ENCODE data around the gene ABCC3. TPM values are rescaled to one million over a fixed set of nuclear protein-coding genes. Genes with fewer than 3 reads are reported as not detected.
"Not testable (repeated sequence)": the region's sequence is repeated elsewhere in the genome, so short reads cannot be mapped to it uniquely, and the experiment has no call there.

Gene ABCC3
- total RNA-seq, 1 experiment from 2014 or later = 93.3 TPM

DNA sequence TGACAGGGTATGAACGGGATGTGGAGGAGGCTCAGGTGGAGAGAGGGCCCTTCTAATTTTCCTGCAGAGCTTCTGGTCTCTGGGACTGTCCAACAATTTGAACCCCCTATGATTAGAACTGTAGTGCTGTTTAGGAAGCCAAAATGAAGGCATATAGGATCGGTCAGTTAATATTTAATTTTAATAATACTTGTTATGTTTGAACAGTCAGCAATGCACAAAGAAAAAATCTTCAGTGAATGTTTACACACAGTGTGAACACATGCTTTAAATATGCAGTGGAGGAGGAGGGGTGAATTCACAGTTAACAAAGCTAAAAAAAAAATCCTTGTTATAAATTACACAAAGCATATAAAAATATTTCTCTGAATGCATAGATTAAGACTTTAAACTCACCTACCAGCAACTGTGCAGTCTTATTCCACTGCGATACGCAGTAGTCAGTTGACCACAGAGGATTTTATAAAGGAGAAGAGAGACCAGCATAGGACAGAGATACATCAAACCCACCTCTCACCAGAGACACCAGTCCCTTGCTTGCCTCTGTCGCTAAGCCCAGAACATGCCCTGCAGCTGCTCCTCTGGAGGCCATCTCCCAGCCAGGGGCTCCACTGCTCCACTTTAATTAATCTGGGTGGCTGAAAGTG is 58.5 kb downstream of the ABCC3 start:
- no peak for DNase-seq (ENCODE audit: extremely low read depth, low read depth)

DNA sequence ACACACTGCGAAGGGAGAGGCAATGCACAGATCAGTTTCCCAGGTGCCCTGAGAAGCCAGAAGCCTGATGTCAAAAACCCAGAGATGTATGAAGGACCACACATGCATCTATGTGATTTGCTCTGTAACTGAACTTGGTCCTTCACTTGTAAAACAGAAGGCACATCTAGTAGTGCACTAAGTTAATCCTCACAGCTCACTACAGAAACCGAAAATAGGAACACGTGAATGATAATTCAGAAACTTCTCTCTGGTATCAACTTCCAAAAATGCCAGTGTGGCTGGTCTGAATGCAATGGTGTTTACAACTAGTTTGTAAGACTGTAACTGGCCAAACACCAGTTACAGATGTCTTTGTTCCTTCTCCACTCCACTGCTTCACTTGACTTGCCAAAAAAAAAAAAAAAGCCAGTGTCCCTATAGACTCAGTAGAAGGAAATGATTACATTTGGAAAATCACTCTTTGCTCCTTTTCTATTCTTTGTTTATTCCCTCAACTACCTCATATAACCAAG is 61.7 kb downstream of the ABCC3 start:
- DNase-seq (ENCODE audit: extremely low read depth, low read depth) = no peak

DNA sequence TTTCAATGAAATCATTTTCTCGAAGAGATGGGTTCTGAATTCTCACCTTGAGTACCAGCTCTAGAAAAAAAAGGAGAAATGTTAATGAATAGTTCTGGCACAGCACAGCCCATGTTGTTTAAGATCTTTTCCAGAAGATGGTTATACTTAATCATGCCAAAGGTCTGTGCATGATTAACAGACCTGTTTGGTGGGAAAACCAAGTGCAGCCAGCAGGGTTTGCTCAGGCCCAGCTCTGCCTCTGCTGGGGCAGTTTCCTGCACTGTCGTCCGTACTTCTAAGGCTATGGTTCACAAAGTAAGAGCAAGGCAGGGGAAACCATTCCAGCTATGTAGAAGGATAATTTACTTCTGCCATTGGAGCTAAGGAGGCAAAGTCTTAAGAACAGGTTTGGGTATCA is 62.4 kb downstream of the ABCC3 start:
- DNase-seq (ENCODE audit: extremely low read depth, low read depth) = no peak

DNA sequence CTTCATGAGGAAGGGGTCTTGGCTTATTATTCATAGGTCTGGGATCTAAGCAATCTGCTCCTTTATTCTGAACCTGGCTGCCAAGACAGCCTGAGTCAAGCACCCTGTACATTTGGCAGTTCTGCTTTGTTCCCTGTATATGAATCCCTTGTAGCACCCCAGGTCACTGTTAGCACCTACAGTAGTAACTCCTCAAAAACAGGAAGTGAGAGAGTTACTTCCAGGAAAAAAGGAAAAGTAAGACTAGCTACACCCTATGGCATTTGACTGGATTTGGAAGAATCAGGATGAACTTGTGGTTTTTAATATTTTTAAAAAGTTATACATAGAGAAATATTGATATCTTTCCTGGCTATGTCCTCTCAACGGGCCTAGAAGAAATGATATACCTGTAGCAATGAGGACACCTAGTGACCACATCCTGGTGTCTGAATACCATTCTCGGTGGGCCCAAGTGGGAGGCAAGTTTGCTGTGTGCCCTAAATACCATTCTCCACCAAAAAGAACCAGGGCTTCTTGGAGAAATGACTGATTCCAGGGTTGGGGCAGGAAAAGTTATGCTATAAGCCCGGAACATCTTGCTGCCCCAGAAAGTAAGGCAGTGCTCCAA is 63.1 kb downstream of the ABCC3 start:
- no peak for DNase-seq (ENCODE audit: extremely low read depth, low read depth)

DNA sequence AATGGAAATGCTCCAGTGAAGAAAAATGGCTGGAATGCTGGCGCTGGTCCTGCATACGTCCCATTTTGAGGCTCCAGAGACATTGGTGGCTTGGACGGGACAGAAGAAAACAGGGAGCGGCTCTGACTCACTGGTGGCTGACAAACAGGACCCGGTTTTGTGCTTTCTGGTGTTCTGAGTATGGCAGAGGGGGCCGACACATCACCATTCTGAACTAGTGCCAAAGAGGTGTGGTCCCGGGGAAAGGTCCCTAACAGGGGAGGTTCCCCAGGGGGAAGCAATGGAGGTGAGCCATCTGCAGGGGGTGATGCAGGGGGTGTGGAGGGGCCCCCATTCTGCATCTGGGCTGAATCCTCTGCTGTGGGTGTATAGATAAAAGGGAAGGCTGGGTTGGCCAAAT is 64.7 kb downstream of the ABCC3 start:
- no peak for DNase-seq (ENCODE audit: extremely low read depth, low read depth)

DNA sequence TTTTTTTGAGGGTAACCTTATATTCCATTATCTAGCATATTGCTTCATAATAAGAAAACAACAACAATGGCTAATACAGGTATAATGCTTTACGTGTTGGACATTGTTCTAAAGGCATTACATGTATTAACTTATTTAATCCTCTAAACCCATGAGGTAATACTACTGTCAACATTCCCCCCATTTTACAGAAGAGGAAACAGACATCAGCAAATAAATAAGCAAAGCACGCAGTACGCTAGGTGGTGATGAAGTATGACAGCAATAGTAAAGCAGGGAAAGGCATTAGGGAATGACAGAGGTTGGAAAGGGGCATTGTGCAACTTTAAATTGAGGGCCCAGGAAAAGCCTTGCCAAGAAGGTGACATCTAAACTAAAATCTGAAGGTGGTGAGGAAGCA is 68.5 kb downstream of the ABCC3 start:
- DNase-seq (ENCODE audit: extremely low read depth, low read depth) = no peak

DNA sequence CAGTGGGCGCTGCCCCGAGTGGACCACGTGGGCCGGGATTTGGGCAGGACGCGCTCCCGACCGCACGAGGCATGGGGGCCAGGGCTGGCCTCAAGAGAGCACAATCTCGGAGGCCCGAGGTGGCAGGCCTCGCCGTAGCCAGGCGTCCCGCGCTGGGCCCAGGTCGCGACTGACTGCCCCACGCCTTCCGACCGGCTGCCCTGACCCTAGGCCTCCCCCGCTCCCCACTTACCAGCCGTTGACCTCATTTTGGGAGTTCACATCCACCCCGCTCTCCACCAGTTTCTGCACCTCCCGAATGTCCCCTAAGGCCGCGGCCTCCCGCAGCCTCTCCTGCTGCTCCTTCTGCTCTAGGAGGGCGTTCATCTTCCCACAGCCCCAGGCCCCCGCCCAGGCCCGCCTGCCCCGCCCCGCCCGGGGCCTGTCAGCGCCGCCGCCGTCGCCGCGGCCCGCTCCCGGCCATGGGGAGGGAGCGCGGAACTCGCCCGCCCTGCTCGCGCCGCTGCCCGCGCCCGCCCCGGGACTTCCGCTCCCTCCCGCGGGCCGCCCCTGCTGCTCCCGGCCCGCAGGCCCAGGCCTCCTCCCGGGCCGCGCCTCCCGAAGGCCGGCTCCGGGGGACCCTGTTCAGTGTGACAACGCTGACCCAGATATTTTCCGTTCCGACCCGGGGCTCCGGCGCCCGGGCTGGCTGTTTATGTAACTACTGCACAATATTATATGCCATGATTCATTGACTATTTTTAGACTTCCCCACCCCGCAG is 72.8 kb downstream of the ABCC3 start, which contains the start of gene ANKRD40:
TSS of gene ANKRD40 (minus strand) at position 626 of the 761 bp plus-strand sequence. CDS start at position 366, 260 bp downstream.
- peak; percentile 89 for DNase-seq (ENCODE audit: extremely low read depth, low read depth)

DNA sequence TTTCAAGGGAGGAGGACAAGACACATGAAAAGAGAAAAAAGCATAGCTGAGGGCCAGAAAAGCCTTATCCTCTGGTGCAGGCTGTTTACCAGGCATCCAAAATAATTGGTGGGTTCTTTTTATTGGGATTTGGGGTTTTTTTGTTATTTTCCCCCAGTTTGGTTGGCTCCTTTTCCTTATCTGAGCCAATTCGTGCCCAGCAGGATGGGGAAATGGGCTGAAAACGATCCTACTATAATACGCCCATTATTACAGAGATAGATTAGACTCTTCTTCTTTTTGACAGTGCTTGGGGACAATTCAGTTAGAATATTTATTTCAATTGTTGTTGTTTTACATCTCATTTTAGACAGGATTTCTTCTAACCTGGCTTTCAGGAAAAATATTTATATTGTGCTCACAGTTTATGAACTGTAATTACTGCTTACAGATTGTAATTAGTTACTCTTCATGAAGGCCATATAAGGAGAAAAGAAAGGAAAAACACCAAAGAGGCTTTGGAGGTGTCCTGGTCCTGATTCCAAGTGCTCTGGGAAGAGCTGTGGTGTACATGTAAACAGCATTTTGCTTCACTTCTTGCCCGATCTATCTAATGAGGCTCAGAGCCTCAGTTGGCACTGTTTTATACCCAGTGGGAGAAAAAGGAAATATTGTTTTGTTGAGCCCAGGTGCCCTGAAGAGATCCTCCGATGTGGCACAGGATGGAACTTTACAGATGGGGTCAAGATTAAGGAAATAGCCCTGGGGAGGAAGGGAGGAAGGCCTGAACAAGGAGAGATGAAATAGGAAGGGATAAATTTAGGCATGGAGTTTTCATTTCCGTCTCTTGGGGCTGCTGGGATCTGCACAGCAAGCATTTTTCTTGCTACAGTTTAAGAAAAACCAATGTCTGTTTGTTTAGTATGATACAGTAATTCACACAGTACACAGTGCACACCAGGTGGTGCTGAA is 73.6 kb downstream of the ABCC3 start:
- DNase-seq (ENCODE audit: extremely low read depth, low read depth) = no peak

DNA sequence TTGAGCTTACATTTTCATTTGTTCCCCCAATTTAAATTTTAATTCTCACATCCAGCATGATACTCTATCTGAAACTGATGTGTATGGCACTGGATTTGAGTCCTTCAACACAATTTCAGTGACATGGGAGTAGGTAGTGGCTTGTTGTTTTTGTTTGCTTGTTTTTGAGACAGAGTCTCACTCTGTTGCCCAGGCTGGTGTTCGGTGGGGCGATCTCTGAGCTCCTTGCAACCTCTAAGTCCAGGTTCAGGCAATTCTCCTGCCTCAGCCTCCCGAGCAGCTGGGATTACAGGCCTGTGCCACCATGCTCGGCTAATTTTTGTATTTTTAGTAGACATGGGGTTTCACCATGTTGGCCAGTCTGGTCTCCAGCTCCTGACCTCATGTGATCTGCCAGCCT is 74.4 kb downstream of the ABCC3 start:
- not testable (repeated sequence) for DNase-seq (ENCODE audit: extremely low read depth, low read depth)

DNA sequence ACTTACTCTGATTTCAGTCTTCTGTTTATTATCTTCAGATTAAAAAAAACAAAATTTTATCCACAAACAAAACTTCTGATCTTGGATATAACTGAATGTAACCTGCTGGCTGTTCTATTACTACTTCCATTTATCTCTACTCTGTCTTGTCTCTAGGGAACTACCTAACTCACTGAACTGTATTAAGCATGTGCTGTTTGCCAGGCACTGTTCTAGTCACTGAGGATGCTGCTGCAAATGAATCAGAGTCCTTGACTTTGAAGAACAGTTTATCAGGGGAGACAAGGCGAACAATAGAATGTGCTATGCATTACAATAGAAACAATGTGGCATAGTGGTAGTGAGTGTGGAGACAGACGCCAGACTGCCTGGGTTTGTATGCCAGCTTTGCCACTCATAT is 75.3 kb downstream of the ABCC3 start:
- no peak for DNase-seq (ENCODE audit: extremely low read depth, low read depth)

DNA sequence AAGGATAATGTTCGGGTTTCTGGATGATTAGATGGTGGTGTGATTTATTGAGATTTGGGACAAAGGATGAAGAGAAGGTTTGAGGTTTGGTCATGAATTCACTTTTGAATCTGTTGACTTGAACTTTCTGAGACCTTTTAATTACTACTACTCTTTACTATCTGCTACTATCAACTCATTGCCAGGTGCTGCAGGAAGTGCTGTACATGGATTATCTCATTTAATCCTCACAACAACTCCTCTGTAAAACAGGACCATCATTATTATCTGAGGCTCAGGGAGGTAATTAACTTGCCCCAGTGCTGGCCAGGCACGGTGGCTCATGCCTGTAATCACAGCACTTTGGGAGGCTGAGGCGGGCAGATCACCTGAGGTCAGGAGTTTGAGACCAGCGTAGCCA is 76.0 kb downstream of the ABCC3 start:
- DNase-seq (ENCODE audit: extremely low read depth, low read depth) = no peak

DNA sequence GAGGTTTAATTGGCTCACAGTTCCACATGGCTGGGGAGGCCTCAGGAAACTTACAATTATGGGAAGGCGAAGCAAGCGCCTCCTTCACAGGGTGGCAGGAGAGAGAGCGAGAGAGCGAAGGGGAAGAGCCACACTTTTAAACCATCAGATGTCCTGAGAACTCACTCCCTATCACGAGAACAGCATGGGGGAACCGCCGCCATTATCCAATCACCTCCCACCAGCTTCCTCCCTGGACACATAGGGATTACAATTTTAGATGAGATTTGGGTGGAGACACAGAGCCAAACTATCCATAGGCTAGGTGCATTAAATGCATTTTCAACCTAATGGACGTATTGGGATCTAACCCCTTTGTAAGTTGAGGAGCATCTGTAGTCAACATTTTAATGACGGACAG is 78.0 kb downstream of the ABCC3 start:
- DNase-seq (ENCODE audit: extremely low read depth, low read depth) = no peak

DNA sequence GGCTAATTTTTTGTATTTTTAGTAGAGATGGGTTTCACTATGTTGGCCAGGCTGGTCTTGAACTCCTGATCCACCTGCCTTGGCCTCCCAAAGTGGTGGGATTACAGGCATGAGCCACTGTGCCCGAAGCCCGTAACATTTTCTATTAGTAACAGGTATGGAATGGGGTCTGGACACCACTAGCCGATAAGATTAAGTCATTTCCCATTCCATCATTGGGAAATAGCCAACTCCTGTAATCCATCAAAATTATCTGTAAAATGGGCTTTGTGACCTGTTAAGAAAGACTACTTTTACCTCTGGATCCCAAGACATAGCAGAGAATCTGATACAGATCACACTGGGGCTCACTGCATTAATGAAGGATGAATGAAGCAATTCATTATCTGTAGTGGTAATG is 80.8 kb downstream of the ABCC3 start:
- DNase-seq (ENCODE audit: extremely low read depth, low read depth) = no peak

DNA sequence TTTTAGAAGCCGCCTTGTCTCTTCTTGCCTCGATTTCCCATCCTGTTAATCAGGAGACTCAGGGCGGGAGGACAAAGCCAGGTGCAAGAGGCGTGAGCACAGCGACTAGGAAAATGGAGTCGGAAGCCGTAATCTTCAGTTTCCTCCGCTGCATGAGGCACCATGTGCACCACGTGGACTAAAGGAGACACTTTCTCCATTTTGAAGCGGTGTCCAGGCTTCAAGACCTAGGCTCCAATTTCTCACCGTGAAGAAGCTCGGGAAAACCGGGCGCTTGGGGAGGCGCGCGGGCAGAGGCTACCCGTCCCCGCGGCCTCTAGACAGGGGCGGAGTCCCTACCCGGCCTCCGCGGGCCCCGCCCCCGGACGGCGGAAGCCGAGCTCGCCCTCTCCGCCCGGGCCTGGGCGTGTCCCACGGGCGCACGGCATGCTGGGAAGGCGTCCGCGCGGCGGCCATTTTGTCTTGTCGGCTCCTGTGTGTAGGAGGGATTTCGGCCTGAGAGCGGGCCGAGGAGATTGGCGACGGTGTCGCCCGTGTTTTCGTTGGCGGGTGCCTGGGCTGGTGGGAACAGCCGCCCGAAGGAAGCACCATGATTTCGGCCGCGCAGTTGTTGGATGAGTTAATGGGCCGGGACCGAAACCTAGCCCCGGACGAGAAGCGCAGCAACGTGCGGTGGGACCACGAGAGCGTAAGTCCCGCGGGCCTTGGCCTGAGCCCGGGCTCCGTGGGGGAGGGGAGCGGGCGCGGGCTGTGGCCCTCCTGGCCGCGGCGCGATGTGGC is 84.7 kb downstream of the ABCC3 start, which contains the start of gene LUC7L3:
TSS of gene LUC7L3 (plus strand) at position 460 of the 780 bp plus-strand sequence. CDS start at position 590, 130 bp downstream.
- peak; percentile 94 for DNase-seq (ENCODE audit: extremely low read depth, low read depth)

DNA sequence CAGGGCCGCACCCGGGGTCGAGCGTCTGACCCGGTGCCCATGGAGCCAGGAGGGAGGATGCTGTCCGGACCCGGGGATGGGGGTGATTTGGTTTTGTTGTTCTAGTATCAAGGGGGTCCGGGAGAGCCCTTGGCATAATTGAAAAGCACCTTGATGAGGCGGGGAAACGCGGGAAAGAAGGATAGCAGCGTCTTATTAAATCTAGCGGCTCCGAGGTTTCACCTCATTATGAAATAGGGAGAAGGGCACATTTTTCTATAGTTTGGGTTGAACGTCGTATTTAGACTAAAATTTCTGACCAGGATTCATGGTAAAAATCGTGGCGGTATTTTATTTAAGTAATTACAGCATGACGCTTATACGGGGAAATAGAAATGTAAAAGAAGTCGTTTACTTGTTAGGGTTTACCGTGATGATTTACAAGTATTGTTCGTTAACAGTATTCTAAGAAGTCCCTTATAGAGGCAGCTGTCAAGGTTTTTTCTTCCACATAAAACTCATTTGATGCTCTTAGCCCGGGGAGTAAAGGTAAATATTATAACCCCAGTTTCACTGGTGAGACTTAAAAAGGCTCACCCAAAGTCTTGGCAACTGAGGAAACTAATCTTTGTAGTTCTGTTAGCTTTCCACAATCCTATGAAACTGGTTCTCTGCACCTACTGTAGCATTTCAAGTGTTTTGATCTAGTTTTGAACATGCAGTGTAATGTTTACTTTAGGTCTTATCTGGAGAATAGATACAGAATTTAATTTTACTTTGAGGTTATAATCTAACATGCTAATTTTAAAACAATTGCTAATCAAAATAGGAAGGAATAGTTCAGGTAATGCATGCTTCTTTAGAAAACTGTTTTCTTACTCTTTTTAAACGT is 85.5 kb downstream of the ABCC3 start:
- no peak for DNase-seq (ENCODE audit: extremely low read depth, low read depth)

DNA sequence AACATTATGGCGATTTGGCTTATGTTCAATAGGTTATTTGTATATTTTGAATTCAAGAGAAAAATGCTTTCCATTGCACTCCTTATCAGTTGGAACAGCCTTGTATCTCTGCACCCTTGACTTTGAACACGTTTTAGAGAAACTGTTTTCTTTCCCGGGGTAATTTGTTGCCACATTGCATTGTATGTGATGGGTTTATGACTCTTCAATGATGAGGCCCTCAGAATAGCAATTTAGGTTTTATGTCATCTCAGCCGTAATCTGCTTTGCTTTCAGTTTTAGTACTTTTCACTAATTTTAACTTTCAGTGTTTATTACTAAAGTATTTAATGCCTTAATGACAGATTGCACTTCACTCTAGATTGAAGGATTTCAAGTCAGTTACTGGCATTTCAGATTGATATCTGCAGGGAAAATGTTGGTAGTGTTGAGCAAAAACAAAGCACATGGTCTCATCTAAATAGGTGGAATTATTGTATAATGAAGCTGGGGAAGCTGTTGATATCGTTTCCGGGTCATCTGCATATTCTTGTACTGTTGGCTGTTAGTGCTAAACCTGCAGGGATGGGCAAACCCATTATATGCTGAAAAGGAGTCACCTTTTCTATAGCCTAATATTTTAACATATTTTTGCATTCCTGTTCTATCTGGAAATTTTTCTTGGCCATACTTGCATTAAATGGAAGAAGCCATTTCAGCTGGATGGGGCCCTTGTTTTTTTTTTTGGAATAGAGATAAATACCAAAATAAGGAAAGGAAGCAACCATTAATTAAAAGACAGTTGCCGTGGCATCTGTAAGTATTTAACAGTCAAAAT is 86.7 kb downstream of the ABCC3 start:
- no peak for DNase-seq (ENCODE audit: extremely low read depth, low read depth)

DNA sequence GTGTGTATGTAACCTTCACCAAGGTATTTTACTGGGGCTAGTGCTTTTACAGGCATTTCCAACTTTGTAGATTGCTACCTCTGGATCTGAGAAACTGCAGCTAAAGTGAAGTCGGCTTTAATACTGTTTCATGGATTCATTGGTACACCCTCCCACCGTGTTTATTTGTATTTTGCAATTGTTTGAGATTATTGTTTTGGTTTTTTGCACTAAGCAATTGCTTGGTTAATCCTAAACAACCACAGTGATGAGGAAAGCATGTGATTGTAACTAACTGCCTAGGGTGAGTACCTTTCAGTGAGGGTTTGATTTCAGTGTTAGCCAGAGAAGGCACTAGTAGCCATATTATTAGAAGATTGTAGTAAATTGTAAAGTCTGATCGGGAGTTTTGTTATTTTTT is 88.1 kb downstream of the ABCC3 start:
- DNase-seq (ENCODE audit: extremely low read depth, low read depth) = no peak

DNA sequence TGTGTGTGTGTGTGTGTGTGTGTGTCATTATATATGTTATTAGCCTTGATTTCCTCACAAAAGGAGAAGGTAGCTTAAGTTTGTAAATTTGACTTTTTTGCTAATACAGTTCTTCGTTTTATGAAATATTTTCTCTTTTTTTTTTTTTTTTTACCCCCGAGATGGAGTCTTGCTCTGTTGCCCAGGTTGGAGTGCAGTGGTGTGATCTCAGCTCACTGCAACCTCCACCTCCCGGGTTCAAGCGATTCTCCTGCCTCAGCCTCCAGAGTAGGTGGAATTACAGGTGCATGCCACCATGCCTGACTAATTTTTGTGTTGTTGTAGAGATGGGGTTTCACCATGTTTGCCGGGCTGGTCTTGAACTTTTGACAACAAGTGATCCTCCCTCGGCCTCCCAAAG is 89.9 kb downstream of the ABCC3 start:
- not testable (repeated sequence) for DNase-seq (ENCODE audit: extremely low read depth, low read depth)

Measured in NCI-H460 (cell line).